Inferior parietal cortex (tissue), 1 donor: ENCODE results near the gene NCOA1.
"Not testable (repeated sequence)": the region's sequence is repeated elsewhere in the genome, so short reads cannot be mapped to it uniquely, and the experiment has no call there.

Experiments
- DNase-seq: peaks from one replicate; pipeline ENCODE4 v3.0.0-alpha.2; 2016; ENCODE audit errors: extremely low spot score

The NCOA1 gene

GRCh38 chr2:24505534-24506275 lies 14.7 kb downstream of the NCOA1 start:
- DNase-seq: no peak

- no peak for DNase-seq
These were observed 16.5 kb downstream of the NCOA1 start for GRCh38 chr2:24507549-24507948.

- DNase-seq: no peak
These were observed 17.8 kb downstream of the NCOA1 start for GRCh38 chr2:24508878-24509277.

GRCh38 chr2:24509425-24509824 lies 18.4 kb downstream of the NCOA1 start:
- no peak for DNase-seq

- no peak for DNase-seq
These were observed 18.8 kb downstream of the NCOA1 start for GRCh38 chr2:24509840-24510239.

GRCh38 chr2:24510771-24511170 lies 19.7 kb downstream of the NCOA1 start:
- no peak for DNase-seq

GRCh38 chr2:24511198-24511597 lies 20.1 kb downstream of the NCOA1 start:
- DNase-seq: no peak

- DNase-seq: no peak
These were observed 20.8 kb downstream of the NCOA1 start for GRCh38 chr2:24511894-24512293.

- no peak for DNase-seq
These were observed 21.4 kb downstream of the NCOA1 start for GRCh38 chr2:24512404-24512803.

- DNase-seq: no peak
These were observed 21.8 kb downstream of the NCOA1 start for GRCh38 chr2:24512831-24513230.

GRCh38 chr2:24513281-24514071 lies 22.4 kb downstream of the NCOA1 start:
- DNase-seq: no peak

GRCh38 chr2:24514820-24515219 lies 23.8 kb downstream of the NCOA1 start:
- no peak for DNase-seq

- no peak for DNase-seq
These were observed 24.3 kb downstream of the NCOA1 start for GRCh38 chr2:24515335-24515734.

- no peak for DNase-seq
These were observed 24.8 kb downstream of the NCOA1 start for GRCh38 chr2:24515831-24516230.

- DNase-seq: no peak
These were observed 26.2 kb downstream of the NCOA1 start for GRCh38 chr2:24517247-24517646.

- no peak for DNase-seq
These were observed 29.1 kb downstream of the NCOA1 start for GRCh38 chr2:24520175-24520574.

GRCh38 chr2:24521162-24521857 lies 30.3 kb downstream of the NCOA1 start:
- no peak for DNase-seq

GRCh38 chr2:24521975-24522639 lies 31.1 kb downstream of the NCOA1 start:
- DNase-seq: no peak

GRCh38 chr2:24527536-24527935 lies 36.5 kb downstream of the NCOA1 start:
- no peak for DNase-seq

GRCh38 chr2:24530796-24531195 lies 39.7 kb downstream of the NCOA1 start:
- DNase-seq: no peak

GRCh38 chr2:24531610-24532009 lies 40.6 kb downstream of the NCOA1 start:
- not testable (repeated sequence) for DNase-seq

- not testable (repeated sequence) for DNase-seq
These were observed 41.0 kb downstream of the NCOA1 start for GRCh38 chr2:24532057-24532456.
